Measurements from ENCODE around the gene TIPARP. TPM values are rescaled to one million over a fixed set of nuclear protein-coding genes. Genes with fewer than 3 reads are reported as not detected.

TIPARP gene
- total RNA-seq, 1 donor from 2014 or later = 27.2 TPM

GRCh38 chr3:156702367-156702766 is 28.0 kb downstream of the TIPARP start:
- peaks cover 16% of the 10 kb centered on the region for H3K4me1 ChIP-seq
- H3K9me3 ChIP-seq (replicated peaks) = no peaks in the 10 kb centered on the region
- no peak overlapping the region for H3K27ac ChIP-seq (replicated peaks)
- H3K36me3 ChIP-seq = peaks cover 63% of the 10 kb centered on the region
- intact Hi-C loops (cut with micrococcal nuclease) = no loop called here
- no peak for DNase-seq
- H3K27me3 ChIP-seq (ENCODE audit: low read depth) = no peaks in the 10 kb centered on the region
- TF ChIP-seq, protein P1, sequence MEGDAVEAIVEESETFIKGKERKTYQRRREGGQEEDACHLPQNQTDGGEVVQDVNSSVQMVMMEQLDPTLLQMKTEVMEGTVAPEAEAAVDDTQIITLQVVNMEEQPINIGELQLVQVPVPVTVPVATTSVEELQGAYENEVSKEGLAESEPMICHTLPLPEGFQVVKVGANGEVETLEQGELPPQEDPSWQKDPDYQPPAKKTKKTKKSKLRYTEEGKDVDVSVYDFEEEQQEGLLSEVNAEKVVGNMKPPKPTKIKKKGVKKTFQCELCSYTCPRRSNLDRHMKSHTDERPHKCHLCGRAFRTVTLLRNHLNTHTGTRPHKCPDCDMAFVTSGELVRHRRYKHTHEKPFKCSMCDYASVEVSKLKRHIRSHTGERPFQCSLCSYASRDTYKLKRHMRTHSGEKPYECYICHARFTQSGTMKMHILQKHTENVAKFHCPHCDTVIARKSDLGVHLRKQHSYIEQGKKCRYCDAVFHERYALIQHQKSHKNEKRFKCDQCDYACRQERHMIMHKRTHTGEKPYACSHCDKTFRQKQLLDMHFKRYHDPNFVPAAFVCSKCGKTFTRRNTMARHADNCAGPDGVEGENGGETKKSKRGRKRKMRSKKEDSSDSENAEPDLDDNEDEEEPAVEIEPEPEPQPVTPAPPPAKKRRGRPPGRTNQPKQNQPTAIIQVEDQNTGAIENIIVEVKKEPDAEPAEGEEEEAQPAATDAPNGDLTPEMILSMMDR (IDR thresholded peaks at IDR 0.05; ENCODE audit: borderline replicate concordance) = no peak
- no peak overlapping the region for H3K4me3 ChIP-seq

- TF ChIP-seq, protein P1 (IDR thresholded peaks at IDR 0.05; ENCODE audit: borderline replicate concordance) = no peak
- no peaks in the 10 kb centered on the region for H3K9me3 ChIP-seq (replicated peaks)
- peaks cover 53% of the 10 kb centered on the region for H3K36me3 ChIP-seq
- H3K4me1 ChIP-seq = peaks cover 21% of the 10 kb centered on the region
- H3K27me3 ChIP-seq (ENCODE audit: low read depth) = no peaks in the 10 kb centered on the region
- H3K27ac ChIP-seq (replicated peaks) = no peak overlapping the region
- no peak overlapping the region for H3K4me3 ChIP-seq
- no peak for DNase-seq
- intact Hi-C loops (cut with micrococcal nuclease) = no loop called here
These were observed 30.1 kb downstream of the TIPARP start for GRCh38 chr3:156704370-156705036.

DNA sequence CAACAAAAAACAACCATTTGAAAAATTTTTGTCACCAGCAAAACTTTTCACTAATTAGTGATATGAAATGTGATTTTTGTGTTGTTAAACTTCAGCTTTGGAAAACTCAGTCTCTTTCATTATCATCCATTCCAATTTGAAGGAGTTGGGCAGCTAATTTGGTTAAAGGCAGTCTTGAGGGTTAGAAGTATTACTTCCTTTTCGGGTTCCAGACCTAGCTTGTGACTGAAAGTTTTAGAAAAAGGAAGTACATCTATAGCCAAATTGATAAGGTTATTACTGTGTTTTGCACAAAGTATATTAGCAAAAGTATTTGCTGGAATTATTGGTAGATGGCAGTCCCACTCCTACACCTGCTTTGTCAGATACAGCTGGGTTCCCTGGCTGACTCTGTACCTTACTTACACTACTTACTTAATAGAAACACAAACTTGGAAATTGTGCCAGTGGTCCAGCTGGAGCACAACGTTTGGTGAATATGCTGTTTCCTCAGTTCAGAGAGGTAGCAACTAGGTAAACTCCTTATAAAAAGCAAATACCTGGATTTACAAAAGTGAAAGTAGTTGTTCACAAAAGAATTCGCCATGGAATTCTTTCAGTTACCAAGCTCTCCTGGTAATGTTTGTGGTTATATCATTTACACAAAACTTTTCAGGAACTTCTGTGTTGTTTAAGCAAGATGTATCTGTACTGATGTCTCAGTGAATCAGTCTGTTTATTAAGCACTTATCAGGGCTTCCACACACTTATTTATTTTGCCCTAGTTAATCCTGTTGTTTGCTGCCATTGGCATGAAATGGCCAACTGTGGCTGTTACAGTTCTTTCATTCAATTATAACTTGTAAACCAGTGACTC is 31.6 kb downstream of the TIPARP start:
- no peaks in the 10 kb centered on the region for H3K9me3 ChIP-seq (replicated peaks)

GRCh38 chr3:156707588-156707987 is 33.2 kb downstream of the TIPARP start:
- Histone ChIP-seq H3K4me3 (no peak overlapping the region), H3K27me3 (ENCODE audit: low read depth) (no peaks in the 10 kb centered on the region), H3K4me1 (peaks cover 17% of the 10 kb centered on the region), H3K9me3 (replicated peaks) (no peaks in the 10 kb centered on the region), H3K27ac (replicated peaks) (no peak overlapping the region), H3K36me3 (peaks cover 52% of the 10 kb centered on the region)
- TF ChIP-seq, protein P1 (IDR thresholded peaks at IDR 0.05; ENCODE audit: borderline replicate concordance) = no peak
- intact Hi-C loops (cut with micrococcal nuclease) = no loop called here
- DNase-seq = no peak

More for the DNA sequence above, 31.6 kb downstream of the TIPARP start:
- no peak for DNase-seq
- H3K4me3 ChIP-seq = no peak overlapping the region
- intact Hi-C loops (cut with micrococcal nuclease) = no loop called here
- H3K4me1 ChIP-seq = peaks cover 22% of the 10 kb centered on the region
- H3K27ac ChIP-seq (replicated peaks) = no peak overlapping the region
- TF ChIP-seq, protein P1 (IDR thresholded peaks at IDR 0.05; ENCODE audit: borderline replicate concordance) = no peak
- no peaks in the 10 kb centered on the region for H3K27me3 ChIP-seq (ENCODE audit: low read depth)
- peaks cover 52% of the 10 kb centered on the region for H3K36me3 ChIP-seq

GRCh38 chr3:156710429-156710828 is 36.0 kb downstream of the TIPARP start:
- H3K27me3 ChIP-seq (ENCODE audit: low read depth) = no peaks in the 10 kb centered on the region
- H3K27ac ChIP-seq (replicated peaks) = no peak overlapping the region
- H3K36me3 ChIP-seq = peaks cover 45% of the 10 kb centered on the region
- no peak overlapping the region for H3K4me3 ChIP-seq
- H3K9me3 ChIP-seq (replicated peaks) = no peaks in the 10 kb centered on the region
- TF ChIP-seq, protein P1 (IDR thresholded peaks at IDR 0.05; ENCODE audit: borderline replicate concordance) = no peak
- intact Hi-C loops (cut with micrococcal nuclease) = no loop called here
- no peak for DNase-seq
- peaks cover 13% of the 10 kb centered on the region for H3K4me1 ChIP-seq

All from left ventricle myocardium inferior (tissue), 1 donor.